ENCODE data around the gene OTOG. TPM values are rescaled to one million over a fixed set of nuclear protein-coding genes. Genes with fewer than 3 reads are reported as not detected.
A peak's percentile ranks its signal among the peaks of the same experiment; 100 is the strongest.

The OTOG gene
- total and polyA plus RNA-seq, 2 donors (not counting 3 experiments of a cell fraction or from before 2014, with no cell fraction given): not detected

GRCh38 chr11:17695454-17696441 lies 148.7 kb downstream of the OTOG start:
- Histone ChIP-seq H3K27ac (ENCODE audit: insufficient read depth, low read depth, low read length) (no peak overlapping the region), H3K9ac (replicated peaks; ENCODE audit: extremely low read depth, insufficient read depth, low read length) (no peak overlapping the region), H3K4me1 (ENCODE audit: control insufficient read depth, extremely low read depth, insufficient read depth, low read length) (no peaks in the 10 kb centered on the region), H3K36me3 (ENCODE audit: control insufficient read depth in 2 of 2, extremely low read depth in 1 of 2, insufficient read depth in 2 of 2, low read length in 2 of 2) (no peaks in the 10 kb centered on the region), H4K20me1 (replicated peaks; ENCODE audit: control insufficient read depth, extremely low read depth, insufficient read depth, low read length) (no peaks in the 10 kb centered on the region), H3K27me3 (ENCODE audit: control insufficient read depth in 2 of 2, insufficient read depth in 2 of 2, low read length in 2 of 2) (peaks cover 27 to 39% of the 10 kb centered on the region in 2 experiments), H3K9me1 (replicated peaks; ENCODE audit: control insufficient read depth, extremely low read depth, insufficient read depth, low read length) (no peaks in the 10 kb centered on the region), H3K4me3 (replicated peaks in 1 of 3; ENCODE audit: insufficient read depth in 1 of 3, low read depth in 1 of 3, low read length in 3 of 3) (no peak overlapping the region), H3K79me2 (ENCODE audit: control insufficient read depth, insufficient read depth, low read length) (no peaks in the 10 kb centered on the region), H3K9me3 (replicated peaks; ENCODE audit: control insufficient read depth, insufficient read depth, low read length) (no peaks in the 10 kb centered on the region), H2AFZ (ENCODE audit: low read depth, low read length) (no peak overlapping the region), H3K4me2 (ENCODE audit: insufficient read depth, low read length) (no peak overlapping the region)
- TF ChIP-seq EZH2 (IDR thresholded peaks at IDR 0.05; ENCODE audit: borderline replicate concordance, low read depth, low read length, severe bottlenecking) (peak; percentile 64), JUN (IDR thresholded peaks at IDR 0.05; ENCODE audit: borderline replicate concordance, insufficient read depth, insufficient read length, low read depth) (no peak)
- ChIA-PET CTCF (no interaction called here), POLR2A (no interaction called here)
- dilution Hi-C loops (cut with MboI; ENCODE audit: extremely low pct_ligation_motif_present, low sequenced_read_pairs) (no loop called here), intact Hi-C loops (cut with micrococcal nuclease) (no loop called here)
- BruUV-seq (replicated peaks): no TSS peak
- no peak for DNase-seq (ENCODE audit: low read depth, low spot score)
- no peak for FAIRE-seq

- CTCF ChIA-PET: no interaction called here
- Histone ChIP-seq H2AFZ (ENCODE audit: low read depth, low read length) (no peak overlapping the region), H3K27me3 (ENCODE audit: control insufficient read depth in 2 of 2, insufficient read depth in 2 of 2, low read length in 2 of 2) (peaks cover 27 to 35% of the 10 kb centered on the region in 2 experiments), H3K9me3 (replicated peaks; ENCODE audit: control insufficient read depth, insufficient read depth, low read length) (no peaks in the 10 kb centered on the region), H3K79me2 (ENCODE audit: control insufficient read depth, insufficient read depth, low read length) (no peaks in the 10 kb centered on the region), H3K27ac (ENCODE audit: insufficient read depth, low read depth, low read length) (no peak overlapping the region), H3K9ac (replicated peaks; ENCODE audit: extremely low read depth, insufficient read depth, low read length) (no peak overlapping the region), H3K9me1 (replicated peaks; ENCODE audit: control insufficient read depth, extremely low read depth, insufficient read depth, low read length) (no peaks in the 10 kb centered on the region), H3K4me1 (ENCODE audit: control insufficient read depth, extremely low read depth, insufficient read depth, low read length) (no peaks in the 10 kb centered on the region), H3K4me2 (ENCODE audit: insufficient read depth, low read length) (no peak overlapping the region), H4K20me1 (replicated peaks; ENCODE audit: control insufficient read depth, extremely low read depth, insufficient read depth, low read length) (no peaks in the 10 kb centered on the region), H3K4me3 (replicated peaks in 1 of 3; ENCODE audit: insufficient read depth in 1 of 3, low read depth in 1 of 3, low read length in 3 of 3) (no peak overlapping the region), H3K36me3 (ENCODE audit: control insufficient read depth in 2 of 2, extremely low read depth in 1 of 2, insufficient read depth in 2 of 2, low read length in 2 of 2) (no peaks in the 10 kb centered on the region)
- DNase-seq (ENCODE audit: low read depth, low spot score) (no peak), FAIRE-seq (no peak)
- BruUV-seq (replicated peaks): no TSS peak
- POLR2A ChIA-PET: no interaction called here
- TF ChIP-seq MAX (IDR thresholded peaks at IDR 0.05; ENCODE audit: insufficient read depth, insufficient read length) (no peak), GATA2 (IDR thresholded peaks at IDR 0.05; ENCODE audit: insufficient read depth, insufficient read length, low read depth, low read length) (no peak), JUN (IDR thresholded peaks at IDR 0.05; ENCODE audit: borderline replicate concordance, insufficient read depth, insufficient read length, low read depth) (no peak), POLR2A (IDR thresholded peaks at IDR 0.05; ENCODE audit: low read depth, low read length) (no peak), MYC (IDR thresholded peaks at IDR 0.05; ENCODE audit: low read depth, low read length) (no peak), EZH2 (IDR thresholded peaks at IDR 0.05; ENCODE audit: borderline replicate concordance, low read depth, low read length, severe bottlenecking) (no peak), FOS (IDR thresholded peaks at IDR 0.05; ENCODE audit: borderline replicate concordance, insufficient read depth, low read length) (no peak), POLR2AphosphoS5 (IDR thresholded peaks at IDR 0.05; ENCODE audit: insufficient read depth, low read depth, low read length) (no peak)
- TF ChIP-seq, protein P1, sequence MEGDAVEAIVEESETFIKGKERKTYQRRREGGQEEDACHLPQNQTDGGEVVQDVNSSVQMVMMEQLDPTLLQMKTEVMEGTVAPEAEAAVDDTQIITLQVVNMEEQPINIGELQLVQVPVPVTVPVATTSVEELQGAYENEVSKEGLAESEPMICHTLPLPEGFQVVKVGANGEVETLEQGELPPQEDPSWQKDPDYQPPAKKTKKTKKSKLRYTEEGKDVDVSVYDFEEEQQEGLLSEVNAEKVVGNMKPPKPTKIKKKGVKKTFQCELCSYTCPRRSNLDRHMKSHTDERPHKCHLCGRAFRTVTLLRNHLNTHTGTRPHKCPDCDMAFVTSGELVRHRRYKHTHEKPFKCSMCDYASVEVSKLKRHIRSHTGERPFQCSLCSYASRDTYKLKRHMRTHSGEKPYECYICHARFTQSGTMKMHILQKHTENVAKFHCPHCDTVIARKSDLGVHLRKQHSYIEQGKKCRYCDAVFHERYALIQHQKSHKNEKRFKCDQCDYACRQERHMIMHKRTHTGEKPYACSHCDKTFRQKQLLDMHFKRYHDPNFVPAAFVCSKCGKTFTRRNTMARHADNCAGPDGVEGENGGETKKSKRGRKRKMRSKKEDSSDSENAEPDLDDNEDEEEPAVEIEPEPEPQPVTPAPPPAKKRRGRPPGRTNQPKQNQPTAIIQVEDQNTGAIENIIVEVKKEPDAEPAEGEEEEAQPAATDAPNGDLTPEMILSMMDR (IDR thresholded peaks at IDR 0.05; ENCODE audit: extremely low read depth in 1 of 2, insufficient read depth in 1 of 2, low read depth in 1 of 2, low read length in 2 of 2): no peak
- dilution Hi-C loops (cut with MboI; ENCODE audit: extremely low pct_ligation_motif_present, low sequenced_read_pairs): no loop called here
- intact Hi-C loops (cut with micrococcal nuclease): no loop called here
Measured at GRCh38 chr11:17696741-17697140, 149.7 kb downstream of the OTOG start.

All from endothelial cell of umbilical vein (primary cell).